ENCODE results near the gene REPS1. TPM values are rescaled to one million over a fixed set of nuclear protein-coding genes. Genes with fewer than 3 reads are reported as not detected.
"Not testable (repeated sequence)": the region's sequence is repeated elsewhere in the genome, so short reads cannot be mapped to it uniquely, and the experiment has no call there.

The REPS1 gene
- total RNA-seq, 1 donor from 2014 or later: 30.4 TPM

DNA sequence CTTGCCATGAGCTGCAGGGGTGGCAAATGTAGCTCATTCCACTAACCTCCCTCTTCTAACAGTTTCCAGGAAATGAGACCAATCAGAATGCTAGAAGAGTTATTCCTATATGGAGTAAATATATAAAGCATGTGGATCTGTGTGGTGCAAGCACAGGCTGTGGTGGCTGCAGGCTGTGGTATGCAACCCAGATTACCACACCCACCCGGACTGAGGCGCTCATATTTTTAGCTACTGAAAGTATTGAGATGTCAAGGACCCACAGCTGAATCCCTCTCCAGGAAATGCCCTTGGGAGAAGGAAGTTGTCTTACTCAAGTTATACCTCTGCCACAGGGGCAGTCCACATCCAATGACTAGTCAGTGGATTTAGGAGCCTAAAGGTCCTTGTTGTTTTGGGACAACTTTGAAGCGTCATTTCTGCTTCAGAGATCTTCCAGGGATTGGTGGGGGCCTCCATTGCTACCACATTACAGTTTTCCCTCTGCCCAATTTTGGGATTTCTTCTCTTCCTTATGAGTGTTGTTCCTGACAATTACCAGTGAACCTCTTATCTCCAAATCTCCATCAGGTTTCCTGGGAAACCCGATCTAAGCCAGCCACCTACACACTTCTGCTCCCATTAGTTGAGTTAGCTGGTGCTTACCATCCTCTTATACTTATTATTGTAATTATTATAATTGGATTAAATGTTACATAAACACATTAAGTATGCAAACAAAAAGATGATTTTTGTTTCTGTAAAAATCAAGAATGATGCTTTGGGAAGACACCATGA is 12.1 kb upstream of the REPS1 start:
- H3K4me3 ChIP-seq: no peak overlapping the region
- H3K27ac ChIP-seq: no peak overlapping the region
- no peaks in the 10 kb centered on the region for H3K4me1 ChIP-seq
- no peaks in the 10 kb centered on the region for H3K9me3 ChIP-seq
- no peaks in the 10 kb centered on the region for H3K27me3 ChIP-seq
- no peak for DNase-seq (ENCODE audit: low spot score in 2 of 2)
- intact Hi-C loops (cut with DNase I): no loop called here
- H3K36me3 ChIP-seq: no peaks in the 10 kb centered on the region
- no peak for TF ChIP-seq CTCF (IDR thresholded peaks at IDR 0.05)

DNA sequence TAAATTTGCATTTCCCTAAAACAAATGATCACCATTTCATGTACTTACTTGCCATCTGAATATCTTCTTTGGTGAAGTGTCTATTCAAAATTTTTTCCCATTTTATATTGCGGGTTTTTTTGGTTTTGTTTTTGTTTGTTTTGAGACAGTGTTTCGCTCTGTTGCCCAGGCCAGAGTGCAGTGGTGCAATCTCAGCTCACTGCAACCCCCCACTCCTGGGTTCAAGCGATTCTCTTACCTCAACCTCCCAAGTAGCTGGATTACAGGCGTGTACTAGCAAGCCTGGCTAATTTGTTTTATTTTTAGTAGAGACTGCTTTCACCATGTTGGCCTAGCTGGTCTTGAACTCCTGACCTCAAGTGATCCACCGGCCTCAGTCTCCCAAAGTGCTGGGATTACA is 9.1 kb upstream of the REPS1 start:
- H3K27me3 ChIP-seq: no peaks in the 10 kb centered on the region
- H3K36me3 ChIP-seq: no peaks in the 10 kb centered on the region
- DNase-seq (ENCODE audit: low spot score in 2 of 2): no peak
- intact Hi-C loops (cut with DNase I): no loop called here
- H3K27ac ChIP-seq: no peak overlapping the region
- no peak overlapping the region for H3K4me3 ChIP-seq
- H3K4me1 ChIP-seq: no peaks in the 10 kb centered on the region
- TF ChIP-seq CTCF (IDR thresholded peaks at IDR 0.05): no peak
- no peaks in the 10 kb centered on the region for H3K9me3 ChIP-seq

DNA sequence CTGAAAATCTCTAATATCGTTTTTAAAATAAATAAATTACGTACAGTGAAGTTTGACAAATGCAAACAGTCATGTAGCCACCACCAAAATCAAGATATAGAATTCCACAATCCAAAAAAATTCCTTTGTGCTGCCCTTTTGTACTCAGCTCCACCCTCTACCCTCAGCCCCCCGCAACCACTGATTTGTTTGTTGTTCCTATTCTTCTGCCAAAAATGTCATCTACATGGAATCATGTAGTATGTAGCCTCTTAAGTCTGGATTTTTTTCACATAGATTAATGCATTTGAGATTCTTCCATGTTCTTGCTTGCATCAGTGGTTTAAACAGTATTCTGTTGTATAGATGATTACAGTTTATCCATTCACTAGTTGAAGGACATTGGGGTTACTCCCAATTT is 8.5 kb upstream of the REPS1 start:
- H3K27ac ChIP-seq: no peak overlapping the region
- no peak for TF ChIP-seq CTCF (IDR thresholded peaks at IDR 0.05)
- no peaks in the 10 kb centered on the region for H3K9me3 ChIP-seq
- H3K4me1 ChIP-seq: no peaks in the 10 kb centered on the region
- no peak for DNase-seq (ENCODE audit: low spot score in 2 of 2)
- intact Hi-C loops (cut with DNase I): no loop called here
- no peaks in the 10 kb centered on the region for H3K36me3 ChIP-seq
- no peaks in the 10 kb centered on the region for H3K27me3 ChIP-seq
- H3K4me3 ChIP-seq: no peak overlapping the region

GRCh38 chr6:138993410-138993809 is 5.4 kb upstream of the REPS1 start:
- H3K4me1 ChIP-seq; H3K27me3 ChIP-seq; H3K4me3 ChIP-seq; DNase-seq (ENCODE audit: low spot score in 2 of 2); H3K9me3 ChIP-seq; H3K36me3 ChIP-seq; H3K27ac ChIP-seq; intact Hi-C loops (cut with DNase I): not testable (repeated sequence)

DNA sequence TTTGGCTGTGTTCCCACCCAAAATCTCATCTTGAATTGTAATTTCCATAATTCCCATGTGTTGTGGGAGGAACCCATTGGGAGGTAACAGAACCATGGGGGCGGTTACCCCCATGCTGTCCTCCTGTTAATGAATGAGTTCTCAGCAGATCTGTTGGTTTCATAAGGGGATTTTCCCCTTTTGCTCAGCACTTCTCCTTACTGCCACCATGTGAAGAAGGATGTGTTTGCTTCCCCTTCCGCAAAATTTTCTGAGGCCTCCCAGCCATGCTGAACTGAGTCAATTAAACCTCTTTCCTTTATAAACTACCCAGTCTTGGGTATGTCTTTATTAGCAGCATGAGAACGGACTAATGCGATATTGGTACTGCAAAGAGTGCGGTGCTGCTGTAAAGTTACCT is 4.9 kb upstream of the REPS1 start:
- H3K27ac ChIP-seq; H3K9me3 ChIP-seq; H3K4me1 ChIP-seq; H3K27me3 ChIP-seq; DNase-seq (ENCODE audit: low spot score in 2 of 2); intact Hi-C loops (cut with DNase I); H3K36me3 ChIP-seq; H3K4me3 ChIP-seq: not testable (repeated sequence)

- Histone ChIP-seq H3K27me3 (no peaks in the 10 kb centered on the region), H3K9me3 (no peaks in the 10 kb centered on the region), H3K4me1 (peaks cover 0 to 5% of the 10 kb centered on the region in 2 donors), H3K4me3 (no peak overlapping the region), H3K27ac (no peak overlapping the region), H3K36me3 (no peaks in the 10 kb centered on the region)
- intact Hi-C loops (cut with DNase I): no loop called here
- no peak for TF ChIP-seq CTCF (IDR thresholded peaks at IDR 0.05)
- DNase-seq (ENCODE audit: low spot score in 2 of 2): no peak
These were observed 3.2 kb upstream of the REPS1 start for GRCh38 chr6:138991206-138991605.
